Measurements from ENCODE around the gene MAPK14.

DNA sequence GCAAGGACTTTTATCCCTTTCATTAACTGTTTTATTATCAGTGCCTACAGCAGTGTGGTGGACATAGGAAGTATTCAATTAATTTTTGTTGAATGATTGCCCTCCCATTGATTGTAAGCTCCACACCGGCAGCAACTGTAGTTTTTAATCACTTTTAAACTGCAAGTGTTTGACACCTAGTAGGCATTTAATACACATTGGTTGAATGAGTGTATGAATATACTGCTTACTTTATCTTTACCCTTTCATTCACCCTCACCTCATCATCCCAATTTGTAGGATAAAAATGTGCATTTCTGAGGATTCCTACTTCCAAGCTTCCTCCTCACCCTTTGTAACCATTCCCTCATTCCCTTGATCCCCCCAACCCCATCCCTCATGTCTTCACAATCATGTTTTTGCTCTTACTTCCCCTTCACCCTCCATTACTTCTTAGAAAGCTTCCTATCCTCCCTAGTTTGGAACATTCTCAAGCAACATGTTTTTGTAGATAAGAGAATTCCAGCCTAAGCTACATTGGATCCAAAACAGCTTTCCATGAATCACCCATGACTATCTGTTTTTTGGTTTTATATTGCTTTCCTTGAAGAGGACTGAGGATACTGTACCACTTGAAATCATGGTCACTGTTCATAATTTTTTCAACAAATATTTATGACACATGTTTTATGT lies 2.2 kb upstream of the MAPK14 start:
- TF ChIP-seq, protein P1, sequence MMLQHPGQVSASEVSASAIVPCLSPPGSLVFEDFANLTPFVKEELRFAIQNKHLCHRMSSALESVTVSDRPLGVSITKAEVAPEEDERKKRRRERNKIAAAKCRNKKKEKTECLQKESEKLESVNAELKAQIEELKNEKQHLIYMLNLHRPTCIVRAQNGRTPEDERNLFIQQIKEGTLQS (IDR thresholded peaks at IDR 0.05): no peak
- TF ChIP-seq, protein P2, sequence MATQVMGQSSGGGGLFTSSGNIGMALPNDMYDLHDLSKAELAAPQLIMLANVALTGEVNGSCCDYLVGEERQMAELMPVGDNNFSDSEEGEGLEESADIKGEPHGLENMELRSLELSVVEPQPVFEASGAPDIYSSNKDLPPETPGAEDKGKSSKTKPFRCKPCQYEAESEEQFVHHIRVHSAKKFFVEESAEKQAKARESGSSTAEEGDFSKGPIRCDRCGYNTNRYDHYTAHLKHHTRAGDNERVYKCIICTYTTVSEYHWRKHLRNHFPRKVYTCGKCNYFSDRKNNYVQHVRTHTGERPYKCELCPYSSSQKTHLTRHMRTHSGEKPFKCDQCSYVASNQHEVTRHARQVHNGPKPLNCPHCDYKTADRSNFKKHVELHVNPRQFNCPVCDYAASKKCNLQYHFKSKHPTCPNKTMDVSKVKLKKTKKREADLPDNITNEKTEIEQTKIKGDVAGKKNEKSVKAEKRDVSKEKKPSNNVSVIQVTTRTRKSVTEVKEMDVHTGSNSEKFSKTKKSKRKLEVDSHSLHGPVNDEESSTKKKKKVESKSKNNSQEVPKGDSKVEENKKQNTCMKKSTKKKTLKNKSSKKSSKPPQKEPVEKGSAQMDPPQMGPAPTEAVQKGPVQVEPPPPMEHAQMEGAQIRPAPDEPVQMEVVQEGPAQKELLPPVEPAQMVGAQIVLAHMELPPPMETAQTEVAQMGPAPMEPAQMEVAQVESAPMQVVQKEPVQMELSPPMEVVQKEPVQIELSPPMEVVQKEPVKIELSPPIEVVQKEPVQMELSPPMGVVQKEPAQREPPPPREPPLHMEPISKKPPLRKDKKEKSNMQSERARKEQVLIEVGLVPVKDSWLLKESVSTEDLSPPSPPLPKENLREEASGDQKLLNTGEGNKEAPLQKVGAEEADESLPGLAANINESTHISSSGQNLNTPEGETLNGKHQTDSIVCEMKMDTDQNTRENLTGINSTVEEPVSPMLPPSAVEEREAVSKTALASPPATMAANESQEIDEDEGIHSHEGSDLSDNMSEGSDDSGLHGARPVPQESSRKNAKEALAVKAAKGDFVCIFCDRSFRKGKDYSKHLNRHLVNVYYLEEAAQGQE (IDR thresholded peaks at IDR 0.05): no peak
